Uterus (tissue), 2 donors: ENCODE results near the gene CACNA1B.

Experiments
- POLR2A ChIP-seq, 2 donors: fragments of 450-650 bp; IDR thresholded peaks; one replicate each; pipeline ENCODE4 v1.6.1; 2016; ENCODE audit warnings: antibody characterized with exemption in 2 of 2, mild to moderate bottlenecking in 1 of 2, moderate library complexity in 1 of 2
- TF ChIP-seq, protein P1 (sequence below), 4 experiments: fragments of 200-600 bp in 2 of 4; fragments of 450-650 bp in 2 of 4; sonication (generic) in 2 of 4; IDR thresholded peaks; one replicate each; pipeline ENCODE4 v1.5.1; 2016 to 2019; ENCODE audit warnings: antibody characterized with exemption in 4 of 4, mild to moderate bottlenecking in 2 of 4, moderate library complexity in 1 of 4

DNA sequence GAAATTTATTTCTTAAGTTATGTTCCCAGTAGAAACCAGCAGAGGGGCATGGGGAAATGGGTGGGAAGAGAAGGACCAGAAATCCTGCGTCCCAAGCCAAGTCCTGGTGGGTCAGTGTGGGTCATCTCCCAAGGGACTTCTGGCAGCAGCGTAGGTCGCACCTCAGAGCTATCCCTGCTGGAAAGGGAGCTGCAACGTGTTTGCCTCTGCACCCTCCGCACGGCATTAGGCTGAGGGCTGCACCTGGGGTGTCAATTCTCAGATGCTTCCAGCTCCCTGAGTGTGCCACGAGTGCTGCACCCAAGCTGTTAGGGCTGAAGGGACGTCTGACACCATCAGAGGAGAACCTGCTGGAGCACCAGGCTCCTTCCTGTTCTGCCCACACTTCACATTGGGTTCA lies 182.8 kb downstream of the CACNA1B start:
- TF ChIP-seq, protein P1, sequence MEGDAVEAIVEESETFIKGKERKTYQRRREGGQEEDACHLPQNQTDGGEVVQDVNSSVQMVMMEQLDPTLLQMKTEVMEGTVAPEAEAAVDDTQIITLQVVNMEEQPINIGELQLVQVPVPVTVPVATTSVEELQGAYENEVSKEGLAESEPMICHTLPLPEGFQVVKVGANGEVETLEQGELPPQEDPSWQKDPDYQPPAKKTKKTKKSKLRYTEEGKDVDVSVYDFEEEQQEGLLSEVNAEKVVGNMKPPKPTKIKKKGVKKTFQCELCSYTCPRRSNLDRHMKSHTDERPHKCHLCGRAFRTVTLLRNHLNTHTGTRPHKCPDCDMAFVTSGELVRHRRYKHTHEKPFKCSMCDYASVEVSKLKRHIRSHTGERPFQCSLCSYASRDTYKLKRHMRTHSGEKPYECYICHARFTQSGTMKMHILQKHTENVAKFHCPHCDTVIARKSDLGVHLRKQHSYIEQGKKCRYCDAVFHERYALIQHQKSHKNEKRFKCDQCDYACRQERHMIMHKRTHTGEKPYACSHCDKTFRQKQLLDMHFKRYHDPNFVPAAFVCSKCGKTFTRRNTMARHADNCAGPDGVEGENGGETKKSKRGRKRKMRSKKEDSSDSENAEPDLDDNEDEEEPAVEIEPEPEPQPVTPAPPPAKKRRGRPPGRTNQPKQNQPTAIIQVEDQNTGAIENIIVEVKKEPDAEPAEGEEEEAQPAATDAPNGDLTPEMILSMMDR (IDR thresholded peaks at IDR 0.05) = no peak
- no peak for TF ChIP-seq POLR2A (IDR thresholded peaks at IDR 0.05)
